ENCODE measurements around the gene TULP1.
"Not testable (repeated sequence)": the region's sequence is repeated elsewhere in the genome, so short reads cannot be mapped to it uniquely, and the experiment has no call there.

Gene TULP1

GRCh38 chr6:35512740-35513139 lies at the start of gene TULP1:
TULP1 (minus strand) TSS chr6:35512896; CDS start chr6:35512858, 38 bp downstream.
- DNase-seq (ENCODE audit: low read depth), result no peak

GRCh38 chr6:35562060-35562459 lies 49.4 kb upstream of the TULP1 start:
- DNase-seq (ENCODE audit: low read depth), result no peak

GRCh38 chr6:35561113-35561512 lies 48.4 kb upstream of the TULP1 start:
- no peak for DNase-seq (ENCODE audit: low read depth)

- no peak for DNase-seq (ENCODE audit: low read depth)
Observed at GRCh38 chr6:35558571-35558970, 45.9 kb upstream of the TULP1 start.

- DNase-seq (ENCODE audit: low read depth), result no peak
Observed at GRCh38 chr6:35557239-35557638, 44.5 kb upstream of the TULP1 start.

GRCh38 chr6:35554811-35555210 lies 42.1 kb upstream of the TULP1 start:
- no peak for DNase-seq (ENCODE audit: low read depth)

GRCh38 chr6:35553315-35553714 lies 40.6 kb upstream of the TULP1 start:
- DNase-seq (ENCODE audit: low read depth), result no peak

- peak; percentile 33 for DNase-seq (ENCODE audit: low read depth)
Observed at GRCh38 chr6:35552285-35552917, 39.7 kb upstream of the TULP1 start.

GRCh38 chr6:35550437-35550836 lies 37.7 kb upstream of the TULP1 start:
- no peak for DNase-seq (ENCODE audit: low read depth)

GRCh38 chr6:35547676-35548075 lies 35.0 kb upstream of the TULP1 start:
- no peak for DNase-seq (ENCODE audit: low read depth)

GRCh38 chr6:35544769-35545361 lies 32.2 kb upstream of the TULP1 start:
- DNase-seq (ENCODE audit: low read depth), result no peak

- no peak for DNase-seq (ENCODE audit: low read depth)
Observed at GRCh38 chr6:35543459-35544193, 30.9 kb upstream of the TULP1 start.

- DNase-seq (ENCODE audit: low read depth), result no peak
Observed at GRCh38 chr6:35541836-35542235, 29.1 kb upstream of the TULP1 start.

- DNase-seq (ENCODE audit: low read depth), result no peak
Observed at GRCh38 chr6:35539223-35539622, 26.5 kb upstream of the TULP1 start.

GRCh38 chr6:35535847-35536246 lies 23.2 kb upstream of the TULP1 start:
- not testable (repeated sequence) for DNase-seq (ENCODE audit: low read depth)

- no peak for DNase-seq (ENCODE audit: low read depth)
Observed at GRCh38 chr6:35534407-35535170, 21.9 kb upstream of the TULP1 start.

GRCh38 chr6:35533981-35534380 lies 21.3 kb upstream of the TULP1 start:
- no peak for DNase-seq (ENCODE audit: low read depth)

GRCh38 chr6:35532126-35532525 lies 19.4 kb upstream of the TULP1 start:
- no peak for DNase-seq (ENCODE audit: low read depth)

GRCh38 chr6:35524380-35525020 lies 11.8 kb upstream of the TULP1 start:
- no peak for DNase-seq (ENCODE audit: low read depth)

- peak; percentile 57 for DNase-seq (ENCODE audit: low read depth)
Observed at GRCh38 chr6:35522660-35523658, 10.3 kb upstream of the TULP1 start.

- no peak for DNase-seq (ENCODE audit: low read depth)
Observed at GRCh38 chr6:35522151-35522550, 9.5 kb upstream of the TULP1 start.

Data from activated T-helper 1 cell treated with Interleukin-2 at 50 U/mL for 16 hours (primary cell).